ENCODE results near the gene ZNF441. TPM values are rescaled to one million over a fixed set of nuclear protein-coding genes. Genes with fewer than 3 reads are reported as not detected.
"Not testable (repeated sequence)": the region's sequence is repeated elsewhere in the genome, so short reads cannot be mapped to it uniquely, and the experiment has no call there.

Gene ZNF441
- total RNA-seq, 1 experiment from 2014 or later: 5.0 TPM

DNA sequence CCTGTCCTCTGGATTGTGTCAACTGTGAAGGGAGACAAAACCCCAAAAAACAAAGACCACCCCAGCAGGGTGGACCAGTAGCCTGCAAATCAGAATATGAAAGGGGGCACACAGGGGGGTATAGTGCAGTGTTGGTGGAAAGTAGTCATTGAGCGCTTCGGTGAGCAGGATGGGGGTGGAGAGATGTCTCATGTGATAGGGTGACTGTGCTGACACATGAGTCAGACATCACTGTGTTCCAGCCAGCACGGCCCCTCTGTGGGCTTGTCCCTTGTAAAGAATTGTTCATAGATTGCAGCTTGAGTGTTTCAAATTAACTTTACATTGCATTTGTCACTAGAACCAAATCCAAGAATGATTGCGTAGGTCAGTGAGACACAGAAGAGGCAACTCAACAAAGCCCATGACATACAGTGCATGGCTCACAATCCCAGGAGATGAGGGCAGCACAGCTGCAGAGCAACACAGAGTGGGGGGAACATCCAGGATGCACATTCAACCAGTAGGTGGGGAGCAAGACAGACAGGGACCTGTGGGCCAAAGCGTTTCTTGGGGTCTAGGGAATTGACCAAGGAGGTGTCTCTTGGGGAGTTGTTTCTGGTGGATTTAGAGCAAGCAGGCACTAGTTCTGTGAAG lies 54.8 kb downstream of the ZNF441 start:
- in situ Hi-C loops (cut with HindIII; ENCODE audit: low pct_unique_long_range_greater_than_20kb, low sequenced_read_pairs): no loop called here
- no peak for DNase-seq (ENCODE audit: low read depth, low spot score)

- DNase-seq (ENCODE audit: low read depth, low spot score); in situ Hi-C loops (cut with HindIII; ENCODE audit: low pct_unique_long_range_greater_than_20kb, low sequenced_read_pairs): not testable (repeated sequence)
Measured at GRCh38 chr19:11828957-11829876, 62.4 kb downstream of the ZNF441 start.

- DNase-seq (ENCODE audit: low read depth, low spot score): no peak
- in situ Hi-C loops (cut with HindIII; ENCODE audit: low pct_unique_long_range_greater_than_20kb, low sequenced_read_pairs): no loop called here
Measured at GRCh38 chr19:11832253-11832912, 65.6 kb downstream of the ZNF441 start.

DNA sequence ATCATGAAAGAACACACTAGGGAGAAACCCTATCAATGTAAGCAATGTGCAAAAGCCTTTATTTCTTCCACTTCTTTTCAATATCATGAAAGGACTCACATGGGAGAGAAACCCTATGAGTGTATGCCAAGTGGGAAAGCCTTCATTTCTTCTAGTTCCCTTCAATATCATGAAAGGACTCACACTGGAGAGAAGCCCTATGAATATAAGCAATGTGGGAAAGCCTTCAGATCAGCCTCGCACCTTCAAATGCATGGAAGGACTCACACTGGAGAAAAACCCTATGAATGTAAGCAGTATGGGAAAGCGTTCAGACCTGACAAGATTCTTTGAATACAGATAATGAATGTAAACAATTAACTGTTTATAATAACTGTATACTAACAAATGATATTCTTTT lies 66.7 kb downstream of the ZNF441 start:
- in situ Hi-C loops (cut with HindIII; ENCODE audit: low pct_unique_long_range_greater_than_20kb, low sequenced_read_pairs): no loop called here
- DNase-seq (ENCODE audit: low read depth, low spot score): no peak

Other genes starting within 250 kb of the ZNF441 start
- 47.8 and 56.9 TPM in 2 replicates for gene ECSIT, start 237.9 kb upstream of the ZNF441 start, total RNA-seq (2014; rRNA removed; shearing (Covaris generic))
- gene CNN1, start 228.1 kb upstream of the ZNF441 start, total RNA-seq (2014; rRNA removed; shearing (Covaris generic)): not detected in 2 replicates
- 34.5 and 44.1 TPM in 2 replicates for gene ELOF1, start 207.8 kb upstream of the ZNF441 start, total RNA-seq (2014; rRNA removed; shearing (Covaris generic))
- gene ACP5, start 189.4 kb upstream of the ZNF441 start, total RNA-seq (2014; rRNA removed; shearing (Covaris generic)): 64.7 and 68.3 TPM in 2 replicates
- gene ZNF627, start 169.5 kb upstream of the ZNF441 start, total RNA-seq (2014; rRNA removed; shearing (Covaris generic)): 12.6 and 13.2 TPM in 2 replicates
- gene ZNF823, start 28.1 kb upstream of the ZNF441 start, total RNA-seq (2014; rRNA removed; shearing (Covaris generic)): 3.1 and 4.4 TPM in 2 replicates
- 0.42 and 0.56 TPM in 2 replicates for gene ZNF491, start 31.5 kb downstream of the ZNF441 start, total RNA-seq (2014; rRNA removed; shearing (Covaris generic))
- 19.5 and 19.9 TPM in 2 replicates for gene ZNF440, start 47.3 kb downstream of the ZNF441 start, total RNA-seq (2014; rRNA removed; shearing (Covaris generic))
- gene ZNF439, start 81.7 kb downstream of the ZNF441 start, total RNA-seq (2014; rRNA removed; shearing (Covaris generic)): 0.27 and 0.40 TPM in 2 replicates
- 1.0 and 1.5 TPM in 2 replicates for gene ZNF69, start 120.8 kb downstream of the ZNF441 start, total RNA-seq (2014; rRNA removed; shearing (Covaris generic))
- gene ZNF700, start 158.1 kb downstream of the ZNF441 start, total RNA-seq (2014; rRNA removed; shearing (Covaris generic)): 9.5 and 11.7 TPM in 2 replicates
- gene ZNF763, start 198.0 kb downstream of the ZNF441 start, total RNA-seq (2014; rRNA removed; shearing (Covaris generic)): 0.51 and 1.8 TPM in 2 replicates

Measured in SK-MEL-5 (cell line).